Heart left ventricle (tissue), 13 donors: ENCODE results near the gene DGKG.

Experiments
- CTCF ChIP-seq, 12 donors: fragments of 200-600 bp; sonication (generic) in 4 of 12; IDR thresholded peaks; one replicate each; pipeline versions ENCODE4 v1.5.0 to v1.8.0; 2018 to 2022; ENCODE audit warnings: antibody characterized with exemption in 12 of 12, mild to moderate bottlenecking in 5 of 12
- POLR2A ChIP-seq, 2 donors: fragments of 450-650 bp; IDR thresholded peaks; one replicate each; pipeline ENCODE4 v1.6.1; 2017; ENCODE audit warnings: antibody characterized with exemption in 2 of 2, mild to moderate bottlenecking in 2 of 2, moderate library complexity in 2 of 2
- donor health status: ischemic (EF 13 %, LVEDD 7.1; RV severe dilation, severe dysfunction).
- donor health status: DM: no; HTN: yes; CAD: no.
- donor health status: DM: no; HTN: no; CAD: no.
- donor health status: ischemic (EF 25% LVEDD 6.9; RV normal size, moderate dysfunction).
- donor health status: ischemic (EF 25% LVEDD 5.7; RV mildly dilated, moderate dysfunction).
- donor health status: ischemic (EF 35%, LVEDD 5.7; RV mildly dilated, moderate dysfunction).
- donor health status: nonischemic (EF 11% LVEDD 7.7; RV severe dilation, severe dysfunction).
- donor health status: DM: yes; HTN: yes; CAD: no.
- donor health status: PGD.
- donor health status: ischemic (EF 29% LVEDD 5.4; RV normal size, mild dysfunction).
- donor health status: nonischemic (EF 23%, LVEDD 6.1; RV moderate dilation, normal function).

GRCh38 chr3:186151077-186151971 lies 210.7 kb downstream of the DGKG start:
- TF ChIP-seq POLR2A (IDR thresholded peaks at IDR 0.05) (no peak), CTCF (IDR thresholded peaks at IDR 0.05) (no peak)
